ENCODE measurements around the gene SPATA45.

Gene SPATA45

DNA sequence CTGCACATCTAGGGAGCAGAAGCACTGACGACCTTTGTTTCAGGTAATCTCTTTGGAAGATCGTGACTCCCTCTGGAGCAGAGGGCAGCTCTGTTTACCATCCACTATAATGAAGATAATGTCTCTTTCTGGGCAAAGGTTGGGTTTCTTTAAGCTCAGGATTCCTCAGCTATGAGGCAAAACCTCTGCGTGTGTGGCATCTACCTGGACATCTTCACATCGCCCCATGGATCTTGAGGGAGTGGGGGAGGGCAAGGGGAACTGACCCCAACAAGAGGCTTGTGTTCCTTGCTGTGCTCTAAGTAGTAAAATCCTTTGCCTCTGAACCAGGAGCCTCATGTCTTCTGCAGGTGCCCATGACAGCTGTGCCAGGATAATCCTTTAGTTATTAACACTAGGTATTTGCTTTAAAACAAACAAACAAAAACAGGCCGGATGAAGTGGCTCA is 19.6 kb downstream of the SPATA45 start:
- H4K20me1 ChIP-seq (ENCODE audit: insufficient read depth): no peaks in the 10 kb centered on the region
- no peak overlapping the region for H3K4me2 ChIP-seq
- no peak overlapping the region for H2AFZ ChIP-seq (ENCODE audit: low read depth)
- no peaks in the 10 kb centered on the region for H3K4me1 ChIP-seq (ENCODE audit: low read depth, poor library complexity, severe bottlenecking)
- TF ChIP-seq, protein P1, sequence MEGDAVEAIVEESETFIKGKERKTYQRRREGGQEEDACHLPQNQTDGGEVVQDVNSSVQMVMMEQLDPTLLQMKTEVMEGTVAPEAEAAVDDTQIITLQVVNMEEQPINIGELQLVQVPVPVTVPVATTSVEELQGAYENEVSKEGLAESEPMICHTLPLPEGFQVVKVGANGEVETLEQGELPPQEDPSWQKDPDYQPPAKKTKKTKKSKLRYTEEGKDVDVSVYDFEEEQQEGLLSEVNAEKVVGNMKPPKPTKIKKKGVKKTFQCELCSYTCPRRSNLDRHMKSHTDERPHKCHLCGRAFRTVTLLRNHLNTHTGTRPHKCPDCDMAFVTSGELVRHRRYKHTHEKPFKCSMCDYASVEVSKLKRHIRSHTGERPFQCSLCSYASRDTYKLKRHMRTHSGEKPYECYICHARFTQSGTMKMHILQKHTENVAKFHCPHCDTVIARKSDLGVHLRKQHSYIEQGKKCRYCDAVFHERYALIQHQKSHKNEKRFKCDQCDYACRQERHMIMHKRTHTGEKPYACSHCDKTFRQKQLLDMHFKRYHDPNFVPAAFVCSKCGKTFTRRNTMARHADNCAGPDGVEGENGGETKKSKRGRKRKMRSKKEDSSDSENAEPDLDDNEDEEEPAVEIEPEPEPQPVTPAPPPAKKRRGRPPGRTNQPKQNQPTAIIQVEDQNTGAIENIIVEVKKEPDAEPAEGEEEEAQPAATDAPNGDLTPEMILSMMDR (conservative IDR thresholded peaks at IDR 0.05; ENCODE audit: low read depth, low read length): no peak
- H3K9ac ChIP-seq: no peak overlapping the region
- no peaks in the 10 kb centered on the region for H3K27me3 ChIP-seq (ENCODE audit: insufficient read depth, low read depth)
- no peaks in the 10 kb centered on the region for H3K36me3 ChIP-seq (ENCODE audit: insufficient read depth)
- H3K79me2 ChIP-seq (ENCODE audit: insufficient read depth, low read depth): no peaks in the 10 kb centered on the region
- no peak overlapping the region for H3K4me3 ChIP-seq (IDR thresholded peaks at IDR 0.05; ENCODE audit: insufficient read depth, low read depth, low read length)
- H3K27ac ChIP-seq: no peak overlapping the region

DNA sequence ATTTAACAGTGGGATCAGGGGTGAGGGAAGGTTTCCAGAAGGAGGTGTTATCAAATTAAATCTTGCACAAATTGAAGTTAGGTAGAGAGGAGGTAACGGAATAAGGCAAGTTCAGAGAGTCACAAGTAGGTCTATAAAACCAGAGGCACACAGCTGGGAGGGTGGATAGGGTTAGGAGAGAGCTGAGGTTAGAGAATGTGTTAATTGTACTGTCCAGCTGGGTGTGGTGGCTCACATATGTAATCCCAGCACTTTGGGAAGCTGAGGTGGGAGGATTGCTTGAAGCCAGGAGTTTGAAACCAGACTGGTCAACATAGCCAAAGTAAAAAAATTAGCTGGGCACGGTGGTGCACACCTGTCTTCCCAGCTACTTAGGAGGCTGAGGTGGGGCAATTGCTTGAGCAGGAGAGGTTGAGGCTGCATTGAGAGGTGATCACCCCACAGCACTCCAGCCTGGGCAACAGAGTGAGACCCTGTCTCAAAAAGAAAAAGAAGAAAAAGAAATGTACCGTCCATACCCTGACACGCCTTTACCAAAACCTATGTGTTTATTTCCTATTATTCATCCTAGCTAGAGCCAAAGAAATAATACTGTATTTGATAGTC is 20.2 kb downstream of the SPATA45 start:
- no peaks in the 10 kb centered on the region for H3K79me2 ChIP-seq (ENCODE audit: insufficient read depth, low read depth)
- H3K27me3 ChIP-seq (ENCODE audit: insufficient read depth, low read depth): no peaks in the 10 kb centered on the region
- no peaks in the 10 kb centered on the region for H3K4me1 ChIP-seq (ENCODE audit: low read depth, poor library complexity, severe bottlenecking)
- no peak overlapping the region for H3K4me3 ChIP-seq (IDR thresholded peaks at IDR 0.05; ENCODE audit: insufficient read depth, low read depth, low read length)
- no peak overlapping the region for H3K4me2 ChIP-seq
- H4K20me1 ChIP-seq (ENCODE audit: insufficient read depth): no peaks in the 10 kb centered on the region
- no peak overlapping the region for H3K9ac ChIP-seq
- H2AFZ ChIP-seq (ENCODE audit: low read depth): no peak overlapping the region
- TF ChIP-seq, protein P1 (conservative IDR thresholded peaks at IDR 0.05; ENCODE audit: low read depth, low read length): no peak
- H3K27ac ChIP-seq: no peak overlapping the region
- H3K36me3 ChIP-seq (ENCODE audit: insufficient read depth): no peaks in the 10 kb centered on the region

DNA sequence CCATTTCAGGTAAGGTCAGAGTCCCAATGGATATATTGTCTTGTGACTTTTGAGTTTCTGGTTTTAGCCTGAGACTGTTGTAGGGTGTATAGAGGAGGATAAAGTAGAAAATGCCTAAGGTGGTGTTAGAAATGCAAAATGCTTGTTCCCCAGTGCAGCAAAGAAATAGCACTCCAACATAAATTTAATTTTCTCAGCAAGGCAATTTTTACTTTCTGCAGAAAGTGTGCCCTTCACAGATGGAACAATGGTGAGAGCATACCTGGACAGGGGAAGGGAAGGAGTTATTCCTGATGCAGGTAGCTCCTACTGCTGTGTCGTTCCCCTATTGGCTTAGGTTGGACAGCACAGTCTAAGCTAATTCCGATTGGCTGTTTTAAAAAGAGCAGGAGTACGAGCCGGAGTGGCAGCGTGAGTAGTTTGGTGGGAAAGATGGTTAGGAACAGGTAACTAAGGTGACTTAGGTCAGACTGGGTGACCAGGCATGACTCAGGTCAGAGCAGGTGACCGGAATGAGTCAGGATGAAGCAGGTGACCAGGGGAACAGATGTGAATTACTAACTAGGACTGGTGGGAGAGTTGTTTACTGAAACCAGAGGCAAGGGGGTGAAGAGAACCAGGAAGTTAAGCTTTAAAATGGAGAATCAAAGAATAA is 21.5 kb downstream of the SPATA45 start:
- no peak overlapping the region for H2AFZ ChIP-seq (ENCODE audit: low read depth)
- H3K27ac ChIP-seq: no peak overlapping the region
- no peaks in the 10 kb centered on the region for H3K36me3 ChIP-seq (ENCODE audit: insufficient read depth)
- H3K4me3 ChIP-seq (IDR thresholded peaks at IDR 0.05; ENCODE audit: insufficient read depth, low read depth, low read length): no peak overlapping the region
- H3K4me2 ChIP-seq: no peak overlapping the region
- TF ChIP-seq, protein P1 (conservative IDR thresholded peaks at IDR 0.05; ENCODE audit: low read depth, low read length): no peak
- H3K9ac ChIP-seq: no peak overlapping the region
- no peaks in the 10 kb centered on the region for H3K27me3 ChIP-seq (ENCODE audit: insufficient read depth, low read depth)
- no peaks in the 10 kb centered on the region for H3K4me1 ChIP-seq (ENCODE audit: low read depth, poor library complexity, severe bottlenecking)
- H3K79me2 ChIP-seq (ENCODE audit: insufficient read depth, low read depth): no peaks in the 10 kb centered on the region
- no peaks in the 10 kb centered on the region for H4K20me1 ChIP-seq (ENCODE audit: insufficient read depth)

DNA sequence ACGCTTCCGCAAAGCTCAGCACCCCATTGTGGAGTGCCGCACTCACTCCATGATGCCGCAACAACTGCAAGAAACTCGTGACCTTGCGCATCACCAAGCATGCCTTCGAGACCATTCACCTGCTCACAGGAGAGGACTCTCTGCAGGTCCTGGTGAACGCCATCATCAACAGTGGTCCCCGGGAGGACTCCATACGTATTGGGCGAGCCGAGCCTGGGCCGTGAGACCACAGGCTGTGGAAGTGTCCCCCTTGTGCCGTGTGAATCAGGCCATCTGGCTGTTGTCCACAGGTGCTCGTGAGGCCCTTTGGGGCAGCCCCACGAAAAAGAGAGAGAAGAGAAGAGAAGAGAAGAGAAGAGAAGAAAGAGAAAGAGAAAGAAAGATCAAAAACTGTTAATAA is 23.2 kb downstream of the SPATA45 start:
- no peaks in the 10 kb centered on the region for H4K20me1 ChIP-seq (ENCODE audit: insufficient read depth)
- H3K4me2 ChIP-seq: no peak overlapping the region
- no peak overlapping the region for H3K27ac ChIP-seq
- no peaks in the 10 kb centered on the region for H3K4me1 ChIP-seq (ENCODE audit: low read depth, poor library complexity, severe bottlenecking)
- H2AFZ ChIP-seq (ENCODE audit: low read depth): no peak overlapping the region
- no peak overlapping the region for H3K4me3 ChIP-seq (IDR thresholded peaks at IDR 0.05; ENCODE audit: insufficient read depth, low read depth, low read length)
- no peaks in the 10 kb centered on the region for H3K27me3 ChIP-seq (ENCODE audit: insufficient read depth, low read depth)
- TF ChIP-seq, protein P1 (conservative IDR thresholded peaks at IDR 0.05; ENCODE audit: low read depth, low read length): no peak
- H3K79me2 ChIP-seq (ENCODE audit: insufficient read depth, low read depth): no peaks in the 10 kb centered on the region
- no peak overlapping the region for H3K9ac ChIP-seq
- H3K36me3 ChIP-seq (ENCODE audit: insufficient read depth): no peaks in the 10 kb centered on the region

Data from KMS-11 (cell line).